GM12875 (cell line): ENCODE data around the gene GTPBP3.
"Not testable (repeated sequence)": the region's sequence is repeated elsewhere in the genome, so short reads cannot be mapped to it uniquely, and the experiment has no call there.

Experiments
- H3K4me3 ChIP-seq: one replicate; pipeline ENCODE4 v1.5.1; 2011; ENCODE audit warnings: low read depth, low read length, control low read depth
- TF ChIP-seq, protein P1 (sequence below): IDR thresholded peaks from 2 replicates; pipeline ENCODE4 v1.5.1; 2011; ENCODE audit warnings: low read depth, mild to moderate bottlenecking, control low read depth, inconsistent platforms, low read length, moderate library complexity, borderline replicate concordance; ENCODE audit not compliant: insufficient read depth

Gene GTPBP3

DNA sequence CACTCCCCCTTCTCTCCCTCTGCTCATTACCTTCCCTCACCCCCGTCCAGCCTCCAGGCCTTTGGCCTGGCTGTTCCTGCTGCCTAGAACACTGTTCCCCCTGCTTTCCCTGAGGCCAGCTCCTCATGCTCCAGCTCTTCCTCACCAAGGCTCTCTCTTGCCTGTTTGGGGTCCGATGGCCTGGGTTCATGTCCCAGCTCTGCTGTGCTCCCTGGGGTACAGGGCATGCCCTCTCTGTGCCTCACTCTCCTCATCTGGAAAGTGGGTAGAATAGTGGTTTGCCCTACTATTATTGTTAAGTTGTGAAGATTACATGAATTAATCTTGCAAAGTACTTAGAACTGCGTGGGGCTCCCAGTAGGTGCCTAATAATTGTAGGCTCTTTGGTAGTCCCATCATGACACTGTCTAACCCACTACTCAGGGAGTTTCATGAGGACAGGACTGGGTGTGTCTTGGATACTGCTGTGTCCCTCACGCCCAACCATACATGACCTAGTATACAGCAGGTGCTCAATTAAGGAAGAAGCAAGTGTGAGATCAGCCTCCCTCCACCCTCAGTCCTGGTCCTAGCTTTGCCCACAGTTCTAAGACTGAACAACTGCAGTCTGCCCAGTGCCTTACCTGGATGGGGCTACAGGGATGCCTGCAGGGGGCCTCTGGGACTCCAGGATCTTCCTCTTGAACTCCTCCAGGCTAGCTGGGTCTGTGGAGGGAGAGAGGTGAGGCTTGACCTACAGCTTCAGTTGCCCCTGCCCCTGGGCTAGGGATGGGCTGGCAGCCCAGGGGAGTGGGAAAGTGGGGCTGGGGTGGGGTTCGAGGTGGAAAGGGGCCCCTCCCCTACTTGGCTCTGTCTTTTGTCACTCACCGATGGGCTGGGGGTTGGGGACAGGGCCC is 22.8 kb downstream of the GTPBP3 start:
- TF ChIP-seq, protein P1, sequence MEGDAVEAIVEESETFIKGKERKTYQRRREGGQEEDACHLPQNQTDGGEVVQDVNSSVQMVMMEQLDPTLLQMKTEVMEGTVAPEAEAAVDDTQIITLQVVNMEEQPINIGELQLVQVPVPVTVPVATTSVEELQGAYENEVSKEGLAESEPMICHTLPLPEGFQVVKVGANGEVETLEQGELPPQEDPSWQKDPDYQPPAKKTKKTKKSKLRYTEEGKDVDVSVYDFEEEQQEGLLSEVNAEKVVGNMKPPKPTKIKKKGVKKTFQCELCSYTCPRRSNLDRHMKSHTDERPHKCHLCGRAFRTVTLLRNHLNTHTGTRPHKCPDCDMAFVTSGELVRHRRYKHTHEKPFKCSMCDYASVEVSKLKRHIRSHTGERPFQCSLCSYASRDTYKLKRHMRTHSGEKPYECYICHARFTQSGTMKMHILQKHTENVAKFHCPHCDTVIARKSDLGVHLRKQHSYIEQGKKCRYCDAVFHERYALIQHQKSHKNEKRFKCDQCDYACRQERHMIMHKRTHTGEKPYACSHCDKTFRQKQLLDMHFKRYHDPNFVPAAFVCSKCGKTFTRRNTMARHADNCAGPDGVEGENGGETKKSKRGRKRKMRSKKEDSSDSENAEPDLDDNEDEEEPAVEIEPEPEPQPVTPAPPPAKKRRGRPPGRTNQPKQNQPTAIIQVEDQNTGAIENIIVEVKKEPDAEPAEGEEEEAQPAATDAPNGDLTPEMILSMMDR = no peak
- H3K4me3 ChIP-seq = no peak overlapping the region

DNA sequence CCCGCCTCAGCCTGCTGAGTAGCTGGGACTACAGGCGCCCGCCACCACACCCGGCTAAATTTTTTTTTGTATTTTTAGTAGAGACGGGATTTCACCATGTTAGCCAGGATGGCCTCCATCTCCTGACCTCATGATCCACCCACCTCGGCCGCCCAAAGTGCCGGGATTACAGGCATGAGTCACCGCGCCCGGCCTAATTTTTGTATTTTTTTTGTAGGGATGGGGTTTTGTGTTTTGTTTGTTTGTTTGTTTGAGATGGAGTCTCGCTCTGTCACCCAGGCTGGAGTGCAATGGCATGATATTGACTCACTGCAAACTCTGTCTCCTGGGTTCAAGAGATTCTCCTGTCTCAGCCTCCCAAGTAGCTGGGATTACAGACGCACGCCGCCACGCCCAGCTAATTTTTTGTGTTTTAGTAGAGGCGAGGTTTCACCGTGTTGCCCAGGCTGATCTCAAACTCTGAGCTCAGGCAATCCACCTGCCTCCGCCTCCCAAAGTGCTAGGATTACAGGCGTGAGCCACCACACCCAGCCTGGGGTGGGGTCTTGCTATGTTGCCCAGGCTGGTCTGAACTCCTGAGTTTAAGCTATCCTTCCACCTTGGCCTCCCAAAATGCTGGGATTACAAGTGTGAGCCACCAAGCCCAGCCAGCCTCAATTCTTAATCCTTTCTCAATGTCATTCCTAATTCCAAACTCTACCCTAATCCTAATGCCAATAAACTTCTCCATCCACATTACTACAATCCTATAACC is 26.7 kb downstream of the GTPBP3 start:
- not testable (repeated sequence) for H3K4me3 ChIP-seq

DNA sequence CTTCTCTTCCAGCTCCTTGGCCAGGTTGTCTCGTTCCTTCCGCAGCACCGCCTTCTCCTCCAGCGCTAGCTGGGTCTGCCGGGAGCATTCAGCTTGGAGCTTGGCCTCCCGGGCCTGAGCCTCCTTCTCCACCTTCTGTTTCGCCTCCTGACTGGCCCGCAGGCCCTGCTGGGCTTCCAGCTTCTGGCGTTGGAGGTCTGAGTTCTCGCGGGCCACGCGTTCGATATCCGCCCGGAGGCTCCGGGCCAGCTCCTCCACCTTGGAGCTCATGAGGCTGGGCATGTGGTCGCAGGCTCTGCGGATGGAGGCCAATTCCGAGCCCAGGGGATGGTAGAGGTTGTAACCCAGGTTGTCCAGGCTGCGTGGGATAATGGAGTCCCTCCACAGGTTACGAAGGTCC is 28.0 kb downstream of the GTPBP3 start:
- TF ChIP-seq, protein P1 = no peak
- H3K4me3 ChIP-seq = no peak overlapping the region

DNA sequence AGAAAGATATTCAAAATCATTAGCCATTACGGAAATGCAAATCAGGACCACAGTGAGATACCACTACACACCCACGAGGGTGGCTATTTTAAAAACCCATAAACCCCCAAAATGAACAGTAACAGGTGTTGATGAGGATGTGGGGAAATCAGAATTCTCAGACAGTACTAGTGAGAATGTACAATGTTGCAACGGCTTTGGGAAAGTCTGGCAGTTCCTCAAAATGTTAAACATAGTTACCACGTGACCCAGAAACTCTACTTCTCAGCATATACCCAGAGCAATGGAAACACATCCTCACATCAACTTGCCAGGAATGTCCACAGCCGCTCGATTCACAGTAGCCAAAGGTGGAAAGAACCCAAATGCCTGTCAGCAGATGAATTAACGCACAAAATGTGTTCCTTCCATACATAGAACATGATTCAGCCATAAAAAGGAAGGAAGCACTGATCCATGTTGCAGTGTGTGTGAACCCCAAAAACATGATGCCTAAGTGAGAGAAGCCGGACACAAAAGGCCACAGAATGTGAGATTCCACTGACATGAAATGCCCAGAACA is 32.8 kb downstream of the GTPBP3 start:
- TF ChIP-seq, protein P1 = no peak
- H3K4me3 ChIP-seq = peak overlapping the region; percentile 11

DNA sequence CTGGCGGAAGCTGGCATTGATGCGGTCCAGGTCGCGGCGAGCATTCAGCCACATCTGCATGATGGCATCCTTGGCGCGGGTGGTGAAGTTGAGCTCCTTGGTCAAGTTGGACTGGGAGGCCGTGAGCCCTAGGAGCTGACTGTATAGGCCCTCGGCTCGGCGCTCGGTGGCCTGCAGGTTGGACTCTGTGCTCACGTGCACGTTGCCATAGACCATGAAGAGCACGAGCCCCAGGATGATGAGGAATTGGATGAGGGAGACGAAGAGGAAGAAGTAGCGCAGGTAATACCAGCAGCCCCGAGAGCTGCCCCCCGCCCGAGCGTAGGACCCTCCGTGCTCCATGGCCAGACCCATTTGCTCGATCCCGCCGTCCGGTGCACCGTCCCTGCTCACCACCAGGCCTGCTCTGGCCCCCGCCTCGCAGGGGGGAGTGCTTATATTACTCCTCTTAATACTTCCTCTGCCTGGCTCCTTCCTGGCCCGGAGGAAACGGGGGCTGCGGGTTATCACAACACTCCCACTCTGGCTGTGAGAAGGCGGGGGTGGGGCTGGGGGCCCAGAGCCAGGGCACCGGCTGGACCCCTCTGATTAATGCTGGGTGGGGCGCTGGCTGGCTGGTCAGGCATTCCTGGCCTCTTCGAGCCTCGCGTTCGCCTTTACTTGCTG is 39.7 kb downstream of the GTPBP3 start, which contains the start of gene PLVAP:
Gene PLVAP, minus strand, starts transcription at position 408 of the 666 bp plus-strand sequence. Its CDS starts 54 bp downstream, at position 354.
- TF ChIP-seq, protein P1 = no peak
- H3K4me3 ChIP-seq = no peak within 1 kb of the TSS

DNA sequence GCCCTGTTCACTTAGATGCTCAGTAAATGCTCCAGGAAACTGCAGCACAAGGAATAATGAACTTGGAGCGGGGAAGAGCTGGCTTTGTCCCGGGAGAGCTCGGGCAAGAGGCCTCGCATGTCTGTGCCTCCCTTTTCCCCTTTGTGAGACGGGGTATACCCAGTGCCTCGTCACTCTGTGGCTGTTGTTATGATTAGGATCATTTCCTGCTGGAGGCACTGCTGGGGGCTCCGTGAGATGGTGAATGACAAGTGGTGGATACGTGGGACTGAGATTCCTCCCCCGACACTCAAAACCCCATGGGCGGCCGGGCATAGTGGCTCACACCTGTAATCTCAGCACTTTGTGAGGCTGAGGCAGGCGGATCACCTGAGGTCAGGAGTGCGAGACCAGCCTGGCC is 40.9 kb downstream of the GTPBP3 start:
- no peak overlapping the region for H3K4me3 ChIP-seq
- TF ChIP-seq, protein P1 = no peak

DNA sequence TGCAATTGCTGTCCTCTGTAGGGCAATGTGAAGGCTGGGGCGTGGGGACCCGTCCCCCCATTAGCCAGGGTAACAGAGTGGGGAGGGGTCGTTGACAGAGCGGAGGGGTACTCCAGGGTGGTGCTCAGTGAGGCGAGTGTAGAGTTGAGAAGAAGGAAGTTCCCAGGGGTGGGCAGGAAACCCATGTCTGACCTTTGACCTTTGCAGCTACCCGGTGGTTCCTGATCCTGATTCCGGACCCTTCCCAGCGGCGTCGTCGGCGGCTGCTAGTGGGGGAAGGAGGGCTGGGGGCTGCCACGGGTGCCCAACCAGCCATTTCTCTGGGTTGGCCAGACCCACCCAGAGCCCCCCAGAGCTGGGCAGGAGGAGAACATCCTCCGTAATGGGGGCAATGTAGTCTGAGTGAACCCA is 41.9 kb downstream of the GTPBP3 start:
- no peak overlapping the region for H3K4me3 ChIP-seq
- TF ChIP-seq, protein P1 = no peak
